ENCODE results near the gene SGSM2. TPM values are rescaled to one million over a fixed set of nuclear protein-coding genes. Genes with fewer than 3 reads are reported as not detected.

Gene SGSM2
- total RNA-seq, 1 experiment from 2014 or later = 49.0 TPM

- ATAC-seq (no peak), DNase-seq (ENCODE audit: low read depth, low spot score) (no peak)
- no peak overlapping the region for H3K27ac ChIP-seq (ENCODE audit: low read length)
- ChIA-PET CTCF (no interaction called here), POLR2A (no interaction called here)
- no peaks in the 10 kb centered on the region for H3K36me3 ChIP-seq (ENCODE audit: control insufficient read depth, insufficient read depth, low read length)
- H3K4me3 ChIP-seq (ENCODE audit: low read depth in 2 of 2, low read length in 2 of 2) = no peak overlapping the region
- H3K4me1 ChIP-seq (ENCODE audit: control insufficient read depth, insufficient read depth, low read length) = no peaks in the 10 kb centered on the region
- intact Hi-C loops (cut with micrococcal nuclease; ENCODE audit: unreplicated experiment) (no loop called here), in situ Hi-C loops (cut with HindIII; ENCODE audit: low pct_unique_long_range_greater_than_20kb, low sequenced_read_pairs) (no loop called here)
- no peaks in the 10 kb centered on the region for H3K27me3 ChIP-seq (ENCODE audit: control insufficient read depth, insufficient read depth, low read length)
- TF ChIP-seq, protein P1, sequence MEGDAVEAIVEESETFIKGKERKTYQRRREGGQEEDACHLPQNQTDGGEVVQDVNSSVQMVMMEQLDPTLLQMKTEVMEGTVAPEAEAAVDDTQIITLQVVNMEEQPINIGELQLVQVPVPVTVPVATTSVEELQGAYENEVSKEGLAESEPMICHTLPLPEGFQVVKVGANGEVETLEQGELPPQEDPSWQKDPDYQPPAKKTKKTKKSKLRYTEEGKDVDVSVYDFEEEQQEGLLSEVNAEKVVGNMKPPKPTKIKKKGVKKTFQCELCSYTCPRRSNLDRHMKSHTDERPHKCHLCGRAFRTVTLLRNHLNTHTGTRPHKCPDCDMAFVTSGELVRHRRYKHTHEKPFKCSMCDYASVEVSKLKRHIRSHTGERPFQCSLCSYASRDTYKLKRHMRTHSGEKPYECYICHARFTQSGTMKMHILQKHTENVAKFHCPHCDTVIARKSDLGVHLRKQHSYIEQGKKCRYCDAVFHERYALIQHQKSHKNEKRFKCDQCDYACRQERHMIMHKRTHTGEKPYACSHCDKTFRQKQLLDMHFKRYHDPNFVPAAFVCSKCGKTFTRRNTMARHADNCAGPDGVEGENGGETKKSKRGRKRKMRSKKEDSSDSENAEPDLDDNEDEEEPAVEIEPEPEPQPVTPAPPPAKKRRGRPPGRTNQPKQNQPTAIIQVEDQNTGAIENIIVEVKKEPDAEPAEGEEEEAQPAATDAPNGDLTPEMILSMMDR (IDR thresholded peaks at IDR 0.05) = no peak
- no peak for TF ChIP-seq TCF7L2 (IDR thresholded peaks at IDR 0.05; ENCODE audit: low read depth, low read length)
- TF ChIP-seq POLR2AphosphoS5 (IDR thresholded peaks at IDR 0.05; ENCODE audit: low read depth, low read length) = no peak
- TF ChIP-seq, protein P2, sequence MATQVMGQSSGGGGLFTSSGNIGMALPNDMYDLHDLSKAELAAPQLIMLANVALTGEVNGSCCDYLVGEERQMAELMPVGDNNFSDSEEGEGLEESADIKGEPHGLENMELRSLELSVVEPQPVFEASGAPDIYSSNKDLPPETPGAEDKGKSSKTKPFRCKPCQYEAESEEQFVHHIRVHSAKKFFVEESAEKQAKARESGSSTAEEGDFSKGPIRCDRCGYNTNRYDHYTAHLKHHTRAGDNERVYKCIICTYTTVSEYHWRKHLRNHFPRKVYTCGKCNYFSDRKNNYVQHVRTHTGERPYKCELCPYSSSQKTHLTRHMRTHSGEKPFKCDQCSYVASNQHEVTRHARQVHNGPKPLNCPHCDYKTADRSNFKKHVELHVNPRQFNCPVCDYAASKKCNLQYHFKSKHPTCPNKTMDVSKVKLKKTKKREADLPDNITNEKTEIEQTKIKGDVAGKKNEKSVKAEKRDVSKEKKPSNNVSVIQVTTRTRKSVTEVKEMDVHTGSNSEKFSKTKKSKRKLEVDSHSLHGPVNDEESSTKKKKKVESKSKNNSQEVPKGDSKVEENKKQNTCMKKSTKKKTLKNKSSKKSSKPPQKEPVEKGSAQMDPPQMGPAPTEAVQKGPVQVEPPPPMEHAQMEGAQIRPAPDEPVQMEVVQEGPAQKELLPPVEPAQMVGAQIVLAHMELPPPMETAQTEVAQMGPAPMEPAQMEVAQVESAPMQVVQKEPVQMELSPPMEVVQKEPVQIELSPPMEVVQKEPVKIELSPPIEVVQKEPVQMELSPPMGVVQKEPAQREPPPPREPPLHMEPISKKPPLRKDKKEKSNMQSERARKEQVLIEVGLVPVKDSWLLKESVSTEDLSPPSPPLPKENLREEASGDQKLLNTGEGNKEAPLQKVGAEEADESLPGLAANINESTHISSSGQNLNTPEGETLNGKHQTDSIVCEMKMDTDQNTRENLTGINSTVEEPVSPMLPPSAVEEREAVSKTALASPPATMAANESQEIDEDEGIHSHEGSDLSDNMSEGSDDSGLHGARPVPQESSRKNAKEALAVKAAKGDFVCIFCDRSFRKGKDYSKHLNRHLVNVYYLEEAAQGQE (IDR thresholded peaks at IDR 0.05; ENCODE audit: insufficient read depth in 1 of 2, low read depth in 2 of 2, low read length in 1 of 2) = no peak
- no peak for TF ChIP-seq SIN3A (IDR thresholded peaks at IDR 0.05; ENCODE audit: borderline replicate concordance, insufficient read depth, low read depth, low read length)
- H3K9me3 ChIP-seq (ENCODE audit: control insufficient read depth, insufficient read depth, low read depth, low read length) = no peaks in the 10 kb centered on the region
- BruUV-seq (replicated peaks) = no TSS peak
Measured at GRCh38 chr17:2369039-2369438, 31.7 kb downstream of the SGSM2 start.

- ChIA-PET CTCF (interaction anchor here (0.5 kb wide), 1 partner anchor 418 kb away, joined by 3 read pairs; no protein-coding TSS in a partner anchor), POLR2A (no interaction called here)
- ATAC-seq = no peak
- intact Hi-C loops (cut with micrococcal nuclease; ENCODE audit: unreplicated experiment) (no loop called here), in situ Hi-C loops (cut with HindIII; ENCODE audit: low pct_unique_long_range_greater_than_20kb, low sequenced_read_pairs) (no loop called here)
- TF ChIP-seq SIN3A (IDR thresholded peaks at IDR 0.05; ENCODE audit: borderline replicate concordance, insufficient read depth, low read depth, low read length) = no peak
- TF ChIP-seq, protein P2 (IDR thresholded peaks at IDR 0.05; ENCODE audit: insufficient read depth in 1 of 2, low read depth in 2 of 2, low read length in 1 of 2) = no peak
- no peak for TF ChIP-seq POLR2AphosphoS5 (IDR thresholded peaks at IDR 0.05; ENCODE audit: low read depth, low read length)
- no peak for TF ChIP-seq TCF7L2 (IDR thresholded peaks at IDR 0.05; ENCODE audit: low read depth, low read length)
- TF ChIP-seq, protein P1 (IDR thresholded peaks at IDR 0.05) = no peak
- Histone ChIP-seq H3K36me3 (ENCODE audit: control insufficient read depth, insufficient read depth, low read length) (no peaks in the 10 kb centered on the region), H3K9me3 (ENCODE audit: control insufficient read depth, insufficient read depth, low read depth, low read length) (no peaks in the 10 kb centered on the region), H3K27me3 (ENCODE audit: control insufficient read depth, insufficient read depth, low read length) (no peaks in the 10 kb centered on the region), H3K27ac (ENCODE audit: low read length) (no peak overlapping the region), H3K4me1 (ENCODE audit: control insufficient read depth, insufficient read depth, low read length) (no peaks in the 10 kb centered on the region), H3K4me3 (ENCODE audit: low read depth in 2 of 2, low read length in 2 of 2) (no peak overlapping the region)
- no TSS peak for BruUV-seq (replicated peaks)
- no peak for DNase-seq (ENCODE audit: low read depth, low spot score)
Measured at GRCh38 chr17:2369551-2370210, 32.4 kb downstream of the SGSM2 start.
